H9 (cell line): ENCODE data around the gene TNFSF4. TPM values are rescaled to one million over a fixed set of nuclear protein-coding genes. Genes with fewer than 3 reads are reported as not detected.

Source experiments
- DNase-seq: peaks from one replicate; pipeline ENCODE4 v3.0.0-alpha.2; 2017
- H2AFZ ChIP-seq: one replicate; pipeline ENCODE4 v1.6.1; 2013; ENCODE audit warnings: mild to moderate bottlenecking, low read length, control low read depth, moderate library complexity
- H2AK5ac ChIP-seq: 2 replicates; pipeline ENCODE4 v1.6.1; 2013; ENCODE audit warnings: low read length, control low read depth, mixed read lengths; ENCODE audit not compliant: insufficient read length
- H2BK120ac ChIP-seq: one replicate; pipeline ENCODE4 v1.6.1; 2013; ENCODE audit warnings: low read depth, mild to moderate bottlenecking, low read length, control low read depth, inconsistent platforms; ENCODE audit not compliant: poor library complexity, severe bottlenecking
- H2BK12ac ChIP-seq: 2 replicates; pipeline ENCODE4 v1.6.1; 2013; ENCODE audit warnings: low read length, control low read depth, mixed read lengths, low read depth; ENCODE audit not compliant: insufficient read length
- H2BK15ac ChIP-seq: 2 replicates; pipeline ENCODE4 v1.6.1; 2013; ENCODE audit warnings: low read depth, low read length, control low read depth
- H2BK20ac ChIP-seq: one replicate; pipeline ENCODE4 v1.6.1; 2013; ENCODE audit warnings: low read depth, mild to moderate bottlenecking, low read length, control low read depth, inconsistent platforms; ENCODE audit not compliant: poor library complexity, severe bottlenecking
- H2BK5ac ChIP-seq: 2 replicates; pipeline ENCODE4 v1.6.1; 2013; ENCODE audit warnings: low read length, control low read depth, mixed read lengths; ENCODE audit not compliant: insufficient read length
- H3K14ac ChIP-seq: 2 replicates; pipeline ENCODE4 v1.6.1; 2013; ENCODE audit warnings: low read length, control low read depth; ENCODE audit not compliant: insufficient read depth
- H3K18ac ChIP-seq: 2 replicates; pipeline ENCODE4 v1.6.1; 2013; ENCODE audit warnings: low read depth, mild to moderate bottlenecking, mixed read lengths, low read length, control low read depth; ENCODE audit not compliant: insufficient read length
- H3K23ac ChIP-seq: 2 replicates; pipeline ENCODE4 v1.6.1; 2013; ENCODE audit warnings: low read length, control low read depth, mixed read lengths, low read depth; ENCODE audit not compliant: insufficient read length
- H3K23me2 ChIP-seq: 2 replicates; pipeline ENCODE4 v1.6.1; 2013; ENCODE audit warnings: low read depth, mild to moderate bottlenecking, mixed read lengths, low read length, control low read depth; ENCODE audit not compliant: insufficient read length, poor library complexity, severe bottlenecking
- H3K27ac ChIP-seq: 2 replicates; pipeline ENCODE4 v1.5.1; 2013; ENCODE audit warnings: low read length, control low read depth, mixed read lengths, low read depth; ENCODE audit not compliant: insufficient read length
- H3K27me3 ChIP-seq: 2 replicates; pipeline ENCODE4 v1.6.1; 2013; ENCODE audit warnings: low read length, control low read depth, inconsistent platforms; ENCODE audit not compliant: insufficient read depth
- H3K4ac ChIP-seq: 2 replicates; pipeline ENCODE4 v1.6.1; 2013; ENCODE audit warnings: low read depth, mild to moderate bottlenecking, control low read depth, inconsistent platforms, low read length, moderate library complexity
- H3K4me1 ChIP-seq: 2 replicates; pipeline ENCODE4 v1.6.1; 2013; ENCODE audit warnings: low read length, control low read depth, inconsistent platforms; ENCODE audit not compliant: insufficient read depth
- H3K4me2 ChIP-seq: 2 replicates; pipeline ENCODE4 v1.6.1; 2013; ENCODE audit warnings: low read length, control low read depth, mixed read lengths; ENCODE audit not compliant: insufficient read length, insufficient read depth
- H3K56ac ChIP-seq: 2 replicates; pipeline ENCODE4 v1.6.1; 2013; ENCODE audit warnings: low read depth, mild to moderate bottlenecking, mixed read lengths, low read length, control low read depth; ENCODE audit not compliant: insufficient read length
- H3K79me1 ChIP-seq: 2 replicates; pipeline ENCODE4 v1.6.1; 2013; ENCODE audit warnings: low read depth, mild to moderate bottlenecking, moderate library complexity, low read length, control low read depth, inconsistent platforms; ENCODE audit not compliant: insufficient read depth, poor library complexity, severe bottlenecking
- H3K79me2 ChIP-seq: 2 replicates; pipeline ENCODE4 v1.6.1; 2013; ENCODE audit warnings: low read length, control low read depth, inconsistent platforms; ENCODE audit not compliant: insufficient read depth
- H3K9ac ChIP-seq: 2 replicates; pipeline ENCODE4 v1.6.1; 2013; ENCODE audit warnings: low read length, control low read depth, mixed read lengths; ENCODE audit not compliant: insufficient read length; ENCODE audit errors: extremely low read depth
- H3K9me3 ChIP-seq: one replicate; pipeline ENCODE4 v1.6.1; 2013; ENCODE audit warnings: low read depth, low read length, inconsistent platforms; ENCODE audit not compliant: control insufficient read depth
- H3T11ph ChIP-seq: one replicate; pipeline ENCODE4 v1.6.1; 2013; ENCODE audit warnings: mild to moderate bottlenecking, low read length, control low read depth, inconsistent platforms
- H4K20me1 ChIP-seq: one replicate; pipeline ENCODE4 v1.6.1; 2013; ENCODE audit not compliant: control insufficient read depth, insufficient read length, insufficient read depth
- H4K5ac ChIP-seq: 2 replicates; pipeline ENCODE4 v1.6.1; 2013; ENCODE audit warnings: low read depth, mild to moderate bottlenecking, mixed read lengths, low read length, control low read depth; ENCODE audit not compliant: insufficient read length
- H4K8ac ChIP-seq: replicated peaks from 2 replicates; pipeline ENCODE4 v1.6.1; 2013; ENCODE audit warnings: low read length, control low read depth, mixed read lengths, low read depth; ENCODE audit not compliant: insufficient read length
- H4K91ac ChIP-seq: 2 replicates; pipeline ENCODE4 v1.6.1; 2013; ENCODE audit warnings: low read depth, mild to moderate bottlenecking, moderate library complexity, mixed read lengths, low read length, control low read depth; ENCODE audit not compliant: insufficient read length
- H3K27ac Mint-ChIP-seq, 3 experiments: 2 replicates in 2 of 3; 3 replicates in 1 of 3; pipeline ENCODE4 v1.8.0; 2020 to 2021; ENCODE audit warnings: mixed read lengths in 3 of 3, mild to moderate bottlenecking in 1 of 3, moderate library complexity in 1 of 3
- H3K27me3 Mint-ChIP-seq: 2 replicates; pipeline ENCODE4 v1.8.0; 2021; ENCODE audit warnings: low read depth, mild to moderate bottlenecking, moderate library complexity, mixed read lengths
- H3K36me3 Mint-ChIP-seq, 3 experiments: 2 replicates in 2 of 3; 3 replicates in 1 of 3; pipeline ENCODE4 v1.8.0; 2020 to 2021; ENCODE audit warnings: low read depth in 3 of 3, mixed read lengths in 3 of 3; ENCODE audit not compliant: insufficient read depth in 1 of 3
- H3K4me1 Mint-ChIP-seq, 2 experiments: 2 replicates each; pipeline ENCODE4 v1.8.0; 2020; ENCODE audit warnings: mixed read lengths in 2 of 2
- H3K4me3 Mint-ChIP-seq, 2 experiments: 2 replicates in 1 of 2; 3 replicates in 1 of 2; pipeline ENCODE4 v1.8.0; 2020 to 2021; ENCODE audit warnings: mild to moderate bottlenecking in 2 of 2, mixed read lengths in 2 of 2, moderate library complexity in 1 of 2
- H3K9me3 Mint-ChIP-seq, 2 experiments: 2 replicates in 1 of 2; 3 replicates in 1 of 2; pipeline ENCODE4 v1.8.0; 2020; ENCODE audit warnings: mild to moderate bottlenecking in 2 of 2, mixed read lengths in 2 of 2, moderate library complexity in 1 of 2
- CTCF ChIP-seq: fragments of 200-600 bp; sonication (generic); conservative IDR thresholded peaks from 3 replicates; pipeline ENCODE4 v1.8.0; 2021; ENCODE audit warnings: antibody characterized with exemption, mild to moderate bottlenecking
- WGBS: extraction: QIAGEN DNeasy Blood & Tissue Kit; methylation state at CpG from one replicate; pipeline ENCODE4 v1.1.7; 2013; ENCODE audit warnings: missing lambda C conversion rate, low lambda C conversion rate, mixed read lengths; ENCODE audit not compliant: insufficient read length; ENCODE audit errors: extremely low coverage; 5-methylcytosine and 5-hydroxymethylcytosine counted together
- total RNA-seq: library from RNA; stranded (reverse); gene quantifications from 2 replicates; pipeline ENCODE4 v1.2.1, GENCODE V29; 2021

The TNFSF4 gene
- total RNA-seq, 1 experiment from 2014 or later, result 0.28 TPM

GRCh38 chr1:173173388-173173787 is 33.7 kb downstream of the TNFSF4 start:
- Histone ChIP-seq H3T11ph (no peak overlapping the region), H2AK5ac (no peak overlapping the region), H3K23ac (no peak overlapping the region), H3K79me2 (no peaks in the 10 kb centered on the region), H2AFZ (no peak overlapping the region), H3K23me2 (no peaks in the 10 kb centered on the region), H2BK15ac (no peak overlapping the region), H3K79me1 (no peaks in the 10 kb centered on the region), H4K5ac (no peak overlapping the region), H3K14ac (no peak overlapping the region), H3K27ac (no peak overlapping the region), H3K18ac (no peak overlapping the region), H3K4ac (no peak overlapping the region), H3K9ac (no peak overlapping the region), H2BK5ac (no peak overlapping the region), H2BK120ac (no peak overlapping the region), H3K4me2 (no peak overlapping the region), H3K4me1 (no peaks in the 10 kb centered on the region), H2BK20ac (no peak overlapping the region), H2BK12ac (no peak overlapping the region), H4K20me1 (no peaks in the 10 kb centered on the region), H3K9me3 (peaks cover 12% of the 10 kb centered on the region), H3K56ac (no peak overlapping the region), H4K8ac (no peak overlapping the region), H3K27me3 (no peaks in the 10 kb centered on the region), H4K91ac (no peak overlapping the region)
- DNase-seq, result no peak
- H3K27ac Mint-ChIP-seq, result no peak overlapping the region
- no CpG with 5 or more reads among the region's 4 CpGs for WGBS
- no peak for TF ChIP-seq CTCF
- no peak overlapping the region for H3K4me3 Mint-ChIP-seq
- H3K4me1 Mint-ChIP-seq, result no peaks in the 10 kb centered on the region
- peaks cover 10 to 19% (median 11%) of the 10 kb centered on the region in 3 experiments for H3K36me3 Mint-ChIP-seq
- peaks cover 1% of the 10 kb centered on the region for H3K27me3 Mint-ChIP-seq
- H3K9me3 Mint-ChIP-seq, result peaks cover 28 to 39% of the 10 kb centered on the region in 2 experiments
